A549 (cell line): ENCODE measurements around the gene ISG15. TPM values are rescaled to one million over a fixed set of nuclear protein-coding genes. Genes with fewer than 3 reads are reported as not detected.

Experiments used
- ATAC-seq, 2 experiments: fragments of 200-7000 bp in 1 of 2; fragments of >200 bp in 1 of 2; cut with Nextera tagmentation in 1 of 2; cut with Tn5 transposase in 1 of 2; 3 replicates each; pipeline versions ENCODE4 v1.8.0 to v1.9.1; 2018 to 2020; ENCODE audit warnings: mild to moderate bottlenecking in 1 of 2, moderate library complexity in 1 of 2
- CTCF ChIA-PET: fragments of 300-600 bp; sonication (Branson Sonifier 250); formaldehyde crosslinking; extraction: SDS; loops from one replicate; lab custom pipeline; 2021; ENCODE audit warnings: antibody characterized with exemption, inconsistent platforms; lab: Yijun Ruan, JAX
- POLR2A ChIA-PET: fragments of 350-600 bp; formaldehyde crosslinking; extraction: SDS; loops from one replicate; lab custom pipeline; 2021; ENCODE audit warnings: antibody characterized with exemption, inconsistent platforms; lab: Yijun Ruan, JAX
- DNase-seq, 2 experiments: peaks; one replicate each; pipeline versions ENCODE4 v3.0.0 to v3.0.0-alpha.2; 2011 to 2016; ENCODE audit warnings: low read depth in 1 of 2, low spot score in 1 of 2
- FAIRE-seq: peaks from 2 replicates; lab custom pipeline; 2011; peaks lifted over from hg19 to GRCh38; lab: Jason Lieb, UNC
- H3K27ac ChIP-seq, 2 experiments: fragments of >200 bp; sonication (Bioruptor Twin); formaldehyde crosslinking; 3 replicates each; pipeline ENCODE4 v1.5.1; 2016 to 2017
- H3K4me1 ChIP-seq: fragments of >200 bp; sonication (Bioruptor Twin); formaldehyde crosslinking; 3 replicates; pipeline ENCODE4 v1.6.1; 2016
- H3K4me2 ChIP-seq: fragments of >200 bp; sonication (Bioruptor Twin); formaldehyde crosslinking; 3 replicates; pipeline ENCODE4 v1.6.1; 2016
- H3K4me3 ChIP-seq: fragments of >200 bp; sonication (Bioruptor Twin); formaldehyde crosslinking; 3 replicates; pipeline ENCODE4 v1.5.1; 2016
- H3K9me3 ChIP-seq: fragments of >200 bp; sonication (Bioruptor Twin); formaldehyde crosslinking; 3 replicates; pipeline ENCODE4 v1.6.1; 2016
- CEBPB ChIP-seq, 2 experiments: fragments of >200 bp in 1 of 2; sonication (Bioruptor Twin) in 1 of 2; formaldehyde crosslinking in 1 of 2; IDR thresholded peaks; 2 replicates each; pipeline ENCODE4 v1.6.1; 2012 to 2016
- CHD4 ChIP-seq: fragments of 200-600 bp; sonication (generic); IDR thresholded peaks from 2 replicates; pipeline ENCODE4 v1.6.1; 2016; ENCODE audit warnings: antibody characterized with exemption, mild to moderate bottlenecking, borderline replicate concordance
- EHMT2 ChIP-seq: fragments of 200-600 bp; sonication (generic); IDR thresholded peaks from 2 replicates; pipeline ENCODE4 v1.6.1; 2016; ENCODE audit warnings: antibody characterized with exemption, low read depth, mild to moderate bottlenecking, moderate library complexity
- FOSL2 ChIP-seq, 2 experiments: fragments of 450-650 bp in 1 of 2; fragments of >200 bp in 1 of 2; sonication (Bioruptor Twin) in 1 of 2; formaldehyde crosslinking; IDR thresholded peaks; 2 replicates each; pipeline versions ENCODE4 v1.5.0 to v1.6.1; 2016 to 2020; ENCODE audit warnings: mild to moderate bottlenecking in 1 of 2, moderate library complexity in 1 of 2
- GATA3 ChIP-seq: IDR thresholded peaks from 2 replicates; pipeline ENCODE4 v1.6.1; 2012; ENCODE audit warnings: borderline replicate concordance
- HEYL ChIP-seq: fragments of 250-450 bp; sonication (Bioruptor Pico); IDR thresholded peaks from 2 replicates; pipeline ENCODE4 v1.8.0; 2021; ENCODE audit warnings: mild to moderate bottlenecking, moderate library complexity
- HOXB13 ChIP-seq: fragments of 250-450 bp; sonication (Bioruptor Pico); IDR thresholded peaks from 2 replicates; pipeline ENCODE4 v1.5.0; 2020; ENCODE audit warnings: low read depth, mild to moderate bottlenecking, moderate library complexity
- HOXB5 ChIP-seq: fragments of 250-450 bp; sonication (Bioruptor Pico); IDR thresholded peaks from 2 replicates; pipeline ENCODE4 v1.5.0; 2020; ENCODE audit warnings: mild to moderate bottlenecking, moderate library complexity
- JUNB ChIP-seq: fragments of >200 bp; sonication (Bioruptor Twin); formaldehyde crosslinking; IDR thresholded peaks from 2 replicates; pipeline ENCODE4 v1.6.1; 2016
- MAZ ChIP-seq: fragments of 150-350 bp; IDR thresholded peaks from 2 replicates; pipeline ENCODE4 v1.6.1; 2014; ENCODE audit warnings: antibody characterized with exemption, low read depth, low read length, borderline replicate concordance
- MYC ChIP-seq: IDR thresholded peaks from 2 replicates; pipeline ENCODE4 v1.6.1; 2012; ENCODE audit warnings: mild to moderate bottlenecking, inconsistent platforms, low read length, improper control_type of control experiment, borderline replicate concordance
- NFE2L2 ChIP-seq: fragments of 150-350 bp; conservative IDR thresholded peaks from 2 replicates; pipeline ENCODE4 v1.6.1; 2014; ENCODE audit warnings: low read length
- NR3C1 ChIP-seq: fragments of >200 bp; sonication (Bioruptor Twin); formaldehyde crosslinking; IDR thresholded peaks from 3 replicates; pipeline ENCODE4 v1.6.1; 2017
- POLR2A ChIP-seq: IDR thresholded peaks from 2 replicates; pipeline ENCODE4 v1.6.1; 2012; ENCODE audit warnings: mild to moderate bottlenecking, low read length
- RFX5 ChIP-seq: fragments of 450-650 bp; IDR thresholded peaks from 2 replicates; pipeline ENCODE4 v1.7.1; 2014; ENCODE audit warnings: antibody characterized with exemption, mild to moderate bottlenecking, moderate library complexity
- TFCP2L1 ChIP-seq: fragments of 250-450 bp; sonication (Bioruptor Pico); IDR thresholded peaks from 2 replicates; pipeline ENCODE4 v1.5.0; 2021; ENCODE audit warnings: mild to moderate bottlenecking
- ZFP36 ChIP-seq: fragments of 450-650 bp; IDR thresholded peaks from 2 replicates; pipeline ENCODE4 v1.6.1; 2014; ENCODE audit warnings: borderline replicate concordance; ENCODE audit not compliant: partially characterized antibody
- WGBS: methylation state at CpG from one replicate; pipeline ENCODE4 v1.1.6; 2017; ENCODE audit errors: missing lambda C conversion rate; 5-methylcytosine and 5-hydroxymethylcytosine counted together
- polyA plus RNA-seq, 4 experiments: library from polyadenylated mRNA; depleted of rRNA in 3 of 4; stranded (reverse); fragments of >200 nt; fragmentation: RNase III in 1 of 4; extraction: RNeasy Plus Mini Kit Qiagen cat#74134 plus additional on column Dnase treatment in 1 of 4; gene quantifications; 2 replicates in 3 of 4; 3 replicates in 1 of 4; pipeline ENCODE4 v1.2.3, GENCODE V29; 2011 to 2017
- TF ChIP-seq, protein P1 (sequence below): IDR thresholded peaks from 2 replicates; pipeline ENCODE4 v1.6.1; 2012; ENCODE audit warnings: low read depth, borderline replicate concordance
- TF ChIP-seq, protein P2 (sequence below): fragments of >200 bp; sonication (Bioruptor Twin); formaldehyde crosslinking; IDR thresholded peaks from 3 replicates; pipeline ENCODE4 v1.6.1; 2016
- TF ChIP-seq, protein P3 (sequence below): fragments of >200 bp; sonication (Bioruptor Twin); formaldehyde crosslinking; IDR thresholded peaks from 3 replicates; pipeline ENCODE4 v1.5.1; 2016
- TF ChIP-seq, protein P4 (sequence below): fragments of 450-650 bp; IDR thresholded peaks from 2 replicates; pipeline ENCODE4 v1.6.1; 2014; ENCODE audit warnings: antibody characterized with exemption
- TF ChIP-seq, protein P5 (sequence below): IDR thresholded peaks from 2 replicates; pipeline ENCODE4 v1.6.1; 2012
- TF ChIP-seq, protein P6 (sequence below): fragments of >200 bp; sonication (Bioruptor Twin); formaldehyde crosslinking; IDR thresholded peaks from 2 replicates; pipeline ENCODE4 v1.6.1; 2016

Gene ISG15
- polyA plus RNA-seq, 2 of the 4 experiments (the other 2 are of a cell fraction) = 4.6 to 11.2 TPM

DNA sequence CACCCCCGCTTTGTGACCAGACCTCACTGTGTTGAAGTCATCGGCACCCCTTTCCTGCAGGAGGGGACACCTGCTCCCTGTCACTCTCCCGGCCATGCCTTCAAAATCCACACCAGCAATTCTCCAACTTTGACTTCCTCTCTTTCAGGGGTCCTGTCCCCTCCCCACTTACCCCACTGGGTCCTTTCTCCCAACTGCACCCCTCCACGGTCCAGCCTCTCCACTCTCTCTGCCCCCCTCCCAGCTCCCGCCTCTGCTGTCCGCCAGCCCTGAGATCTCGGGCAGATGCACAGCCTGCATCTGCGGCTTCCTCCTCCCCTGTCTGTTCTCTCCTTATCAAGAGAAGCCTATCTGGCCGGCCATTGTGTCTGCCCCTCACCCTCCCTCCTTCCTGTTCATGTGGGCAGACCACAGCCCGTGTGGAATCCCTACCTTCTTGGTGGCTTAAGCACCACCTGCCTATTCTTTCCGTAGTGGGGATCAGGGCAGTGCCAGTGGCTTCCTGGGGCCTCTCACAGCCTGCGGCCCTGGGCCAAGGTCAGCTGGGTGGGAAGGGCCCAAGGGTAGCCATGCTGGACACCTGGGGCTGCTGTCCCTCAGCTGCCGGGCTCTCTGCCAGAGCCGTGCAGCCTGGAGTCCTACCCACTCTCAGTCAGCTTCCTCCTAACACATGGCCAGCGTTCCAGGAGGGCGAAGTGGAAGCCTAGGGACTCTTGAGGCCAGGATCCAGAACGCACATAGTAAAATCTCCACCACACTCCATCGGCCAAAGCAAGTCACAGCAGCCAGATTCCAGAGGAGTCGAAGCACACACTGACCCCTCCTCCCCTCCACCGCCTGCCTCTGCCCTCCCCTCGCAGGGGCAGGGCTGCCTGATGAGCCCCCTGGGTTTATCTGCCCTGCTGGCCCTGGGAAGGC, 8.3 kb upstream of the ISG15 start:
- Histone ChIP-seq H3K4me3 (no peak overlapping the region), H3K4me2 (no peak overlapping the region), H3K9me3 (no peaks in the 10 kb centered on the region)

DNA sequence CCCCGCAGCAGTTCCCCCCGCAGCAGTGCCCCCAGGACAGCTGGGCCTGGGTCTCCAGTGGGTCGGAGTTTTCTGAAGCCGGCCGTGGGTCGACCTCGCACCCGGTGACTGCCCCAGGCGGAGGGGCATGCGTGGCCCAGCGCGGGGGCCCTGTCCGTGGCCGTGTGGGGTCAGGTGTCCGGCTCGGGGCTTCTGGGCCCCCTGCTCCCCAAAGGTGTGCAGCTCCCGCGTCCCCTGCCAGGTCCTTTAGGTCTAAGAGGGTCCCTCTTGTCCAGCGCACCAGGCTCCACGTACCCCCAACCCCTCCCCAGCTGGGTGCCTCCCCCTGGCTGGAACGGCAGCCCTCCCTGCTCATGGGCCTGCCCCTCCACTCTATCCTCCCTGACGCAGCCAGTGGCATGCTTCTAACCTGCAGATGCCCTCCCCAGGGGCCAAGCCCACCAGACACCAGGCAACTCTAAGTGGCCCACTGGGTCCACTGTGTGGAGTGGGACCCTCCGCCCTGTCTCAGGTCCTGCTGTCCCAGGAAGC, 7.5 kb upstream of the ISG15 start:
- WGBS = 95% methylated on average over 8 of the region's 23 CpGs
- CTCF ChIA-PET = interaction anchor here (1.0 to 2.1 kb wide), 4 partner anchors 10 to 54 kb away, joined by 3 to 6 read pairs (median 4); no protein-coding TSS in a partner anchor
- H3K4me2 ChIP-seq = peak overlapping the region; percentile 51
- H3K4me1 ChIP-seq = peaks cover 24% of the 10 kb centered on the region
- DNase-seq = no peak
- no peaks in the 10 kb centered on the region for H3K9me3 ChIP-seq
- FAIRE-seq = no peak
- TF ChIP-seq TFCP2L1 (CRISPR knock-in tag) = no peak
- TF ChIP-seq RFX5 = no peak
- TF ChIP-seq HOXB13 (CRISPR knock-in tag) = no peak
- TF ChIP-seq, protein P1, sequence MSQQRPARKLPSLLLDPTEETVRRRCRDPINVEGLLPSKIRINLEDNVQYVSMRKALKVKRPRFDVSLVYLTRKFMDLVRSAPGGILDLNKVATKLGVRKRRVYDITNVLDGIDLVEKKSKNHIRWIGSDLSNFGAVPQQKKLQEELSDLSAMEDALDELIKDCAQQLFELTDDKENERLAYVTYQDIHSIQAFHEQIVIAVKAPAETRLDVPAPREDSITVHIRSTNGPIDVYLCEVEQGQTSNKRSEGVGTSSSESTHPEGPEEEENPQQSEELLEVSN = no peak
- no peak for TF ChIP-seq MYC
- TF ChIP-seq, protein P2, sequence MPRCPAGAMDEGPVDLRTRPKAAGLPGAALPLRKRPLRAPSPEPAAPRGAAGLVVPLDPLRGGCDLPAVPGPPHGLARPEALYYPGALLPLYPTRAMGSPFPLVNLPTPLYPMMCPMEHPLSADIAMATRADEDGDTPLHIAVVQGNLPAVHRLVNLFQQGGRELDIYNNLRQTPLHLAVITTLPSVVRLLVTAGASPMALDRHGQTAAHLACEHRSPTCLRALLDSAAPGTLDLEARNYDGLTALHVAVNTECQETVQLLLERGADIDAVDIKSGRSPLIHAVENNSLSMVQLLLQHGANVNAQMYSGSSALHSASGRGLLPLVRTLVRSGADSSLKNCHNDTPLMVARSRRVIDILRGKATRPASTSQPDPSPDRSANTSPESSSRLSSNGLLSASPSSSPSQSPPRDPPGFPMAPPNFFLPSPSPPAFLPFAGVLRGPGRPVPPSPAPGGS = no peak
- no peak for TF ChIP-seq POLR2A
- no peak for TF ChIP-seq EHMT2
- TF ChIP-seq CHD4 = no peak
- TF ChIP-seq NFE2L2 = no peak
- no peak for TF ChIP-seq JUNB
- TF ChIP-seq MAZ = no peak
- H3K4me3 ChIP-seq = no peak overlapping the region
- peak overlapping the region in 1 of 2 experiments; percentile 69; a peak in 3 of 6 replicates for H3K27ac ChIP-seq
- no peak for ATAC-seq
- POLR2A ChIA-PET = no interaction called here

More for the DNA sequence above, 8.3 kb upstream of the ISG15 start:
- TF ChIP-seq, protein P2 = no peak
- TF ChIP-seq MYC = no peak
- TF ChIP-seq, protein P3, sequence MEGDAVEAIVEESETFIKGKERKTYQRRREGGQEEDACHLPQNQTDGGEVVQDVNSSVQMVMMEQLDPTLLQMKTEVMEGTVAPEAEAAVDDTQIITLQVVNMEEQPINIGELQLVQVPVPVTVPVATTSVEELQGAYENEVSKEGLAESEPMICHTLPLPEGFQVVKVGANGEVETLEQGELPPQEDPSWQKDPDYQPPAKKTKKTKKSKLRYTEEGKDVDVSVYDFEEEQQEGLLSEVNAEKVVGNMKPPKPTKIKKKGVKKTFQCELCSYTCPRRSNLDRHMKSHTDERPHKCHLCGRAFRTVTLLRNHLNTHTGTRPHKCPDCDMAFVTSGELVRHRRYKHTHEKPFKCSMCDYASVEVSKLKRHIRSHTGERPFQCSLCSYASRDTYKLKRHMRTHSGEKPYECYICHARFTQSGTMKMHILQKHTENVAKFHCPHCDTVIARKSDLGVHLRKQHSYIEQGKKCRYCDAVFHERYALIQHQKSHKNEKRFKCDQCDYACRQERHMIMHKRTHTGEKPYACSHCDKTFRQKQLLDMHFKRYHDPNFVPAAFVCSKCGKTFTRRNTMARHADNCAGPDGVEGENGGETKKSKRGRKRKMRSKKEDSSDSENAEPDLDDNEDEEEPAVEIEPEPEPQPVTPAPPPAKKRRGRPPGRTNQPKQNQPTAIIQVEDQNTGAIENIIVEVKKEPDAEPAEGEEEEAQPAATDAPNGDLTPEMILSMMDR = no peak
- TF ChIP-seq GATA3 = no peak
- no peak for TF ChIP-seq HOXB5 (CRISPR knock-in tag)
- TF ChIP-seq, protein P1 = no peak
- no peak for TF ChIP-seq ZFP36
- TF ChIP-seq, protein P4, sequence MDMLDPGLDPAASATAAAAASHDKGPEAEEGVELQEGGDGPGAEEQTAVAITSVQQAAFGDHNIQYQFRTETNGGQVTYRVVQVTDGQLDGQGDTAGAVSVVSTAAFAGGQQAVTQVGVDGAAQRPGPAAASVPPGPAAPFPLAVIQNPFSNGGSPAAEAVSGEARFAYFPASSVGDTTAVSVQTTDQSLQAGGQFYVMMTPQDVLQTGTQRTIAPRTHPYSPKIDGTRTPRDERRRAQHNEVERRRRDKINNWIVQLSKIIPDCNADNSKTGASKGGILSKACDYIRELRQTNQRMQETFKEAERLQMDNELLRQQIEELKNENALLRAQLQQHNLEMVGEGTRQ = no peak
- TF ChIP-seq RFX5 = no peak
- no peak for TF ChIP-seq HEYL (CRISPR knock-in tag)
- TF ChIP-seq, protein P5, sequence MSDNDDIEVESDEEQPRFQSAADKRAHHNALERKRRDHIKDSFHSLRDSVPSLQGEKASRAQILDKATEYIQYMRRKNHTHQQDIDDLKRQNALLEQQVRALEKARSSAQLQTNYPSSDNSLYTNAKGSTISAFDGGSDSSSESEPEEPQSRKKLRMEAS = no peak
- no peak for TF ChIP-seq TFCP2L1 (CRISPR knock-in tag)
- TF ChIP-seq FOSL2 (IDR thresholded peaks at IDR 0.05) = no peak
- TF ChIP-seq FOSL2 (CRISPR knock-in tag; IDR thresholded peaks at IDR 0.05) = no peak
- TF ChIP-seq, protein P6, sequence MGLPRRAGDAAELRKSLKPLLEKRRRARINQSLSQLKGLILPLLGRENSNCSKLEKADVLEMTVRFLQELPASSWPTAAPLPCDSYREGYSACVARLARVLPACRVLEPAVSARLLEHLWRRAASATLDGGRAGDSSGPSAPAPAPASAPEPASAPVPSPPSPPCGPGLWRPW = no peak
- TF ChIP-seq EHMT2 = no peak
- no peak for TF ChIP-seq CEBPB (IDR thresholded peaks at IDR 0.05)
- no peak for TF ChIP-seq NR3C1
- ATAC-seq (no peak), FAIRE-seq (no peak), DNase-seq (no peak)
- CTCF ChIA-PET = interaction anchor here (1.0 to 4.1 kb wide), 6 partner anchors 9 to 23 kb away, joined by 3 to 52 read pairs (median 6); partner anchors contain the start of genes ISG15 and PERM1
- Histone ChIP-seq H3K27ac (peak overlapping the region in 1 of 2 experiments; percentile 43; a peak in 1 of 6 replicates), H3K4me1 (peaks cover 24% of the 10 kb centered on the region)
- WGBS = 78% methylated on average over 15 of the region's 21 CpGs
- POLR2A ChIA-PET = no interaction called here
